IPS DF 6.9 (cell line): ENCODE results near the gene USP7.

ENCODE experiments used
- DNase-seq: peaks from one replicate; pipeline ENCODE4 v3.0.0-alpha.2; 2013; ENCODE audit warnings: low read depth, low spot score
- H3K27ac ChIP-seq: one replicate; pipeline ENCODE4 v1.5.1; 2013; ENCODE audit warnings: low read length, control low read depth
- H3K27me3 ChIP-seq: 2 replicates; pipeline ENCODE4 v1.6.1; 2013; ENCODE audit warnings: mild to moderate bottlenecking, low read length; ENCODE audit not compliant: control insufficient read depth, insufficient read depth
- H3K36me3 ChIP-seq: 2 replicates; pipeline ENCODE4 v1.6.1; 2013; ENCODE audit warnings: low read length; ENCODE audit not compliant: control insufficient read depth, insufficient read depth
- H3K4me1 ChIP-seq: 2 replicates; pipeline ENCODE4 v1.6.1; 2013; ENCODE audit warnings: low read length; ENCODE audit not compliant: control insufficient read depth, insufficient read depth
- H3K4me3 ChIP-seq: 2 replicates; pipeline ENCODE4 v1.5.1; 2013; ENCODE audit warnings: mild to moderate bottlenecking, low read length
- H3K9me3 ChIP-seq: 2 replicates; pipeline ENCODE4 v1.6.1; 2013; ENCODE audit warnings: low read length, inconsistent platforms; ENCODE audit not compliant: control insufficient read depth, insufficient read depth
- WGBS: extraction: QIAGEN DNeasy Blood & Tissue Kit; methylation state at CpG from one replicate; pipeline ENCODE4 v1.1.7; 2013; ENCODE audit warnings: mixed read lengths, missing lambda C conversion rate; ENCODE audit not compliant: insufficient read length, insufficient coverage; 5-methylcytosine and 5-hydroxymethylcytosine counted together

Gene USP7

DNA sequence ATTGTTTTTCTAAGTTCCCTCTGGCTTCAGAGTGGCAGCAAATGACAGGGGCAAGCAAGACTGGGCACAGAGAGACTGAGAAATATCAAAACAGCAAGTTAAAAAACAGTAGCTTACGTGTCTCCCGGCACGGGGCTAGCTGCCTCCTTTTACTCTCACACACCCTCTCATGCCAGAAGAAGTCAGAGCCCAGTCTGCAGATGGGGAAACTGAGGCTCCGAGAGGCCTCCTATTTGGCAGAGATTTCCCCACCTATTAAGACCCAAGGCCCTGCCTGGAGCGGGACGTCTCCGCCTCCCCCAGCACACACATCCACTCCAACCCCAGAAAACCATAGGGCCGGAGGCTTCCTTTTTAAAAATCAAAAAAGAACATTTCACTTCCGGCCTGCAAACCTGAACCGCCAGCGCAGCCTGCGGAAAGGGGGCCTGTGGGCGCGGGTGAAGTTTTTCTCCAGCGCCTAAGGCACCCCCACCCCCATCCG is 95.7 kb downstream of the USP7 start:
- Histone ChIP-seq H3K27ac (no peak overlapping the region), H3K4me3 (peak overlapping the region; percentile 86), H3K27me3 (no peaks in the 10 kb centered on the region), H3K36me3 (peaks cover 5% of the 10 kb centered on the region; the same call in 1 of the 2 replicates), H3K4me1 (peaks cover 15% of the 10 kb centered on the region), H3K9me3 (no peaks in the 10 kb centered on the region)
- no CpG with 5 or more reads among the region's 16 CpGs for WGBS
- DNase-seq = no peak

DNA sequence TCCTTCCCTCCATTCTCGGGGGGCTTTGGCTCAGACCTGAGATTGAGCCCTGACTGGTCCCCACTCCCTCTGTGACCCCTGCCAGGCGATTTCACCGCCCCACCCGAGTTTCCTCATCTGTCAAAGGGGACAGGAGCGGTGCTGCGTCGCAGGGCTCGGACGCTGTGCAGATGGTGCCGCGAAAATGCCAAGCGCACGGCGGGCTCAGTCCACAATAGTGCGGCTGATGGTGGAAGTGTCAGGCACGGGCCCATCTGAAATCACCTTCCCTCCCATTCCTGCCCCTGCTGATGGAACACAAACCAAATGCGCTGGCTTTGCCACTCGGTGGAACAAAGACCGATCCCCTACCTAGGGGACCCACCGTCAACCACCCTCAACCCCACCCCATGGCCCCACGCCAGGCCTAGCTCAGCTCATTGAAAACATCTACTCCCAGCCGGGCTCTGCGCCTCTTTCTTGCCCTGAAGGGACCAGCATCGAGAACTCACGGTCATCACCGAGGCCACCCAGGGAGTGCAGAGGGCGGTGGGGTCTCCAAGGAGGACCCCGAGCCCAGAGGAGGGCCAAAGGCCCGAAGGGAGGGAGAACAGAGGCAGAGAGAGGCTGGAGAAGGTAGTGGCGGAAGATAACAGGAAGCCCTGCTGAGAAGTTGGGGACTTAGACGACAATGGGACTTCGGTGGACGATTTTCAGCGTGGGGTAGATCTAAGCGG is 96.3 kb downstream of the USP7 start:
- no peaks in the 10 kb centered on the region for H3K9me3 ChIP-seq
- H3K27me3 ChIP-seq = no peaks in the 10 kb centered on the region
- peaks cover 5% of the 10 kb centered on the region; the same call in 1 of the 2 replicates for H3K36me3 ChIP-seq
- no peak for DNase-seq
- H3K4me1 ChIP-seq = peaks cover 15% of the 10 kb centered on the region
- H3K27ac ChIP-seq = no peak overlapping the region
- peak overlapping the region; percentile 86; the same call in 1 of the 2 replicates for H3K4me3 ChIP-seq
- no CpG with 5 or more reads among the region's 35 CpGs for WGBS

DNA sequence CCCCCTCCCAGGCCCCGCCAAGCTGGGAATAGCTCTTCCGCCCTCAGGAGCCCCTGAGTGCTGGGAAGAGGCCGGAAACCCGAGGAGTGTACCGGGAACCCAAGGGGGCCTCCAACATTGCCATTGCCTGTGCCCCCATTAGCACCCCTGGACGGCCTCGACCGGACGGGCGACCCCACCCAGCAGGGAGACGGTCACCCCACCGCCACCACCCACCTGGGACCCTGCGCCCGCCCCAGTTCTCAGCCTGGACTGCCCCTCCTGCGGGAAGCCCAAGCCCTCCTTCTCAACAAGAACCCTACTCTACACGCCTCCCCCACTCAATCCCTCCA is 96.9 kb downstream of the USP7 start:
- Histone ChIP-seq H3K27ac (no peak overlapping the region), H3K27me3 (no peaks in the 10 kb centered on the region), H3K4me3 (peak overlapping the region; percentile 86; the same call in 1 of the 2 replicates), H3K36me3 (peaks cover 5% of the 10 kb centered on the region; the same call in 1 of the 2 replicates), H3K9me3 (no peaks in the 10 kb centered on the region), H3K4me1 (peaks cover 15% of the 10 kb centered on the region)
- DNase-seq = no peak
- WGBS = no CpG with 5 or more reads among the region's 16 CpGs

DNA sequence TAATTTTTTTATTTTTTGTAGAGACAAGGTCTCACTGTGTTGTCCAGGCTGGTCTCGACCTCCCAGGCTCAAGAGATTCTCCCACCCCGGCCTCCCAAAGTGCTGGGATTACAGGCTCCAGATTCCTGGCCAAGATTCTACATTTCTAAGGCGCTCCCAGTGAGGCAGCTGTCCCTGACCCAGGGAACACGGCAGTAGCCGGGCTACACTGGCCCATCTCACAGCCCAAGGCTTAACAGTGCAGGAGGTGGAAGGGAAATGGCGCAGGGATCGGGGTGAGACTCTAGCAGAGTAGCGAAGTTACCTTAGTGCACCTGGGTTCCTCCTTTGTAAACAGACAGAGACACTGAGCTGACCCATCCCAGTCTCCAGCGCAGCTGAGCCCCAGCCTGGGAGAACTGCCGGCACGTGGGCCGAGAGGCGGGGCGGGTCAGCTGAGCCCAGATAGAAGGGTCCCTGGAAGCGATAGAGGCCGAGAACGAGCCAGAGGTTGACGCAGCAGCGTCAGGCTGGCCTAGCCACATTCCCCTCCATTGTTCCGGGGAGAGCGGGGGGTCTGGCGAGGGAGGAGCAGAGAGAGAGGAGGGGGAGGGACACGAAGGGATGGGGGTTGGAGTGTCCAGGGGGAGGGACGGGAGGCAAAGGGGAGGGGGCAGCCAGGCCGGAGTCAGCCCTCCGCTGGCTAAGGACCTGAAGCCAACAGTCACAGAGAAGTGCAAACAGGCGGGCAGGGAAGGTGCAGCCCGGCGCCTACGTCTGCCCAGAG is 97.4 kb downstream of the USP7 start:
- DNase-seq = peak; percentile 92
- no peak overlapping the region for H3K27ac ChIP-seq
- no peaks in the 10 kb centered on the region for H3K9me3 ChIP-seq
- no CpG with 5 or more reads among the region's 30 CpGs for WGBS
- peaks cover 15% of the 10 kb centered on the region for H3K4me1 ChIP-seq
- H3K4me3 ChIP-seq = peak overlapping the region; percentile 86; the same call in 1 of the 2 replicates
- no peaks in the 10 kb centered on the region for H3K27me3 ChIP-seq
- peaks cover 5% of the 10 kb centered on the region; the same call in 1 of the 2 replicates for H3K36me3 ChIP-seq

DNA sequence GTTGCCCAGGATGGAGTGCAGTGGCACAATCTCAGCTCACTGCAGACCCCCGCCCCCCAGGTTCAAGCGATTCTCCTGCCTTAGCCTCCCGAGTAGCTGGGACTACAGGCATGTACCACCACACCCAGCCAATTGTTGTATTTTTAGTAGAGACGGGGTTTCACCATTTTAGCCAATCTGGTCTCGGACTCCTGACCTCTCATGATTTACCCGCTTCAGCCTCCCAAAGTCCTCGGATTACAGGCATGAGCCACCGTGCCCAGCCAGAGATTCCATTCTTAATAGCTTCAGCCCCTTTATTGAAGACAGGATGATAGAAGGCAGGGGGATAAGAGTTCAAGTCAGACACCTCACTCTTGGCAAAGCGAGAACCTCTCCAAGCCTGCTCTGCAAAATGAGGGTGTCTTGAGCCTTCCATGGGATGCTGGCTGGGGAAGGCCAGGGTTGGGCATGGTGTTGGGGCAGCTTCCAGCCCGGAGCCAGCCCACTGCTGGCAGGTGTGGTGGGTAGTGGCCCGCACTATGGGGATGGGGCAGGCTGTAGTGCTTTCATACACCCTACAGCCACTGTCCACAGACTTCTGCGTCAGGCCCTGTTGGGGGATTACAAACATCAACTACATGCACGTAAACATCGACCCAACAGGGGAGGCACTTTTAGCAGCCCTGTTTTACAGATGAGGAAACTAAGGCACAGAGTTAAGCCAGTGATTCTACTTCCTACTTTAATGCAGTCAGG is 98.4 kb downstream of the USP7 start:
- Histone ChIP-seq H3K27me3 (no peaks in the 10 kb centered on the region), H3K36me3 (peaks cover 5% of the 10 kb centered on the region; the same call in 1 of the 2 replicates), H3K4me3 (no peak overlapping the region), H3K4me1 (peaks cover 15% of the 10 kb centered on the region), H3K27ac (no peak overlapping the region), H3K9me3 (no peaks in the 10 kb centered on the region)
- DNase-seq = no peak
- no CpG with 5 or more reads among the region's 14 CpGs for WGBS

DNA sequence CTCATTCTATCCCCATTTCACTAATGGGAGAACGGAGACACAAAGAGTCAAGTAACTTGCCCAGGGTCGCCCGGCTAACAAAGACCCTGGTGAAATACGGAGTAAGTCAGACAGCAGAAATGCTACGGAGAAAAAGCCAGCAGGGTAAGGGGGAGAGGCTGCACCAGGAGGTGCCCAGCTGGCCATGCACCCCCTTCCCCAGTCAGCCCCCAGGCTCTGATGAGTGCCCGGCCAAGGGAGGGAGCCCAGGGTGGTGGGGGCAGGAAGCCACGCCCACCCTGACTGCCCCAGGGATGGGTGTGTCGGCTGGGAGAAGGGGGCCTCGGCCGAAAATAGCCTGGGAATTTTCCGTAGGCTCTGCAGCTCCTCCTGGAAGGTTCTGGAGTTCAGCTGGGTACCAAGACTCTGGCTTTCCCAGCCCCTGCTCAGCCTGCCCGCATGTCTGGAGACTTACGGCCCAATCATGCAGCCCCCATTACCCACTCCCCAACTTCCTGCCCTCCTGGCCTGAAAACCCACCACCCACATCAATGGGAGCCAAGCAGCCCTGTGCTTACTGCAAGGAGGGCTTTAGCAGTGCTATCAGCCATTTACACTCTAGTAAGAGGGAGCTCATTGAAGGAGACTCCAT is 99.1 kb downstream of the USP7 start:
- WGBS = no CpG with 5 or more reads among the region's 13 CpGs
- H3K27me3 ChIP-seq = no peaks in the 10 kb centered on the region
- DNase-seq = no peak
- no peaks in the 10 kb centered on the region for H3K9me3 ChIP-seq
- no peak overlapping the region for H3K4me3 ChIP-seq
- H3K27ac ChIP-seq = no peak overlapping the region
- peaks cover 5% of the 10 kb centered on the region; the same call in 1 of the 2 replicates for H3K36me3 ChIP-seq
- peaks cover 15% of the 10 kb centered on the region for H3K4me1 ChIP-seq

DNA sequence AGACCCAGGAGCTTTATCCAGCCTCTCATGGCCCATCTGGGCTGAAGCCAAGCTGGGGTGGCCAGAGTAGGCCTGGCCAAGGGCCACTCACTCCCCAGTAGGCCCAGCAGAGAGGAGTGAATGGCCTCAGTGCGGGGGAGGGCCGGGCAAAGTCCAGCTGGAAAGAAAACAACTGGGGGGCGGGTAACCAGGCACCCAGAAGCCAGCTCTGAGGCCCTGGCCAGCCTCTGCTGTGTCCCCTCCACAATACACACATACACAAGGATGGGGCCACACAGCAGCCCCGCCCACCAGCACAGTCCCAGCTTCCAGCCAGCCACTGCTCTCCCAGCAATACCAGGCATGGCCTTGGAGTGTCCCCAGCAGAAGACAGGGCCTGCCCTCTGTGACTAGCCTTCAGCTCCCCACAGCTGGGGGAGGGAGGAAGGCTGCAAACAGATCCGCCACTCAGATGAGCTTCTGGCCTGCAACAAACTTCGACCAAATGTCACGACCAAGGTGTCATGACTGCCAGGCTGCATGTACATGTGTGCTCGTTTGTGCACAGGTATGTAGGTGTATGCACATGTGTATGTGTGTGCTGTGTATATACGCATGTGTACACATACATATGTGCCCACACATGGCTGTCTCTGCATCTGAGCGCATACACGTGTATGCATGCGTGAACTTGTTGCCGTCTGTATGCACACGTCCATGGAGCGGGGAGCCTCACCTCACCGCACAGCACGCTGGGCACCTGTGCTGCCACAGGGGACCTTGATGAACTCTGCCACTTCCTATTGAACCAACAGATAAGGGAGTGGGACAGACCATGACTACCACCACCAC is 99.9 kb downstream of the USP7 start:
- Histone ChIP-seq H3K9me3 (no peaks in the 10 kb centered on the region), H3K4me3 (no peak overlapping the region), H3K27ac (no peak overlapping the region), H3K27me3 (no peaks in the 10 kb centered on the region), H3K36me3 (peaks cover 11% of the 10 kb centered on the region), H3K4me1 (peaks cover 15% of the 10 kb centered on the region)
- DNase-seq = no peak
- WGBS = no CpG with 5 or more reads among the region's 17 CpGs

DNA sequence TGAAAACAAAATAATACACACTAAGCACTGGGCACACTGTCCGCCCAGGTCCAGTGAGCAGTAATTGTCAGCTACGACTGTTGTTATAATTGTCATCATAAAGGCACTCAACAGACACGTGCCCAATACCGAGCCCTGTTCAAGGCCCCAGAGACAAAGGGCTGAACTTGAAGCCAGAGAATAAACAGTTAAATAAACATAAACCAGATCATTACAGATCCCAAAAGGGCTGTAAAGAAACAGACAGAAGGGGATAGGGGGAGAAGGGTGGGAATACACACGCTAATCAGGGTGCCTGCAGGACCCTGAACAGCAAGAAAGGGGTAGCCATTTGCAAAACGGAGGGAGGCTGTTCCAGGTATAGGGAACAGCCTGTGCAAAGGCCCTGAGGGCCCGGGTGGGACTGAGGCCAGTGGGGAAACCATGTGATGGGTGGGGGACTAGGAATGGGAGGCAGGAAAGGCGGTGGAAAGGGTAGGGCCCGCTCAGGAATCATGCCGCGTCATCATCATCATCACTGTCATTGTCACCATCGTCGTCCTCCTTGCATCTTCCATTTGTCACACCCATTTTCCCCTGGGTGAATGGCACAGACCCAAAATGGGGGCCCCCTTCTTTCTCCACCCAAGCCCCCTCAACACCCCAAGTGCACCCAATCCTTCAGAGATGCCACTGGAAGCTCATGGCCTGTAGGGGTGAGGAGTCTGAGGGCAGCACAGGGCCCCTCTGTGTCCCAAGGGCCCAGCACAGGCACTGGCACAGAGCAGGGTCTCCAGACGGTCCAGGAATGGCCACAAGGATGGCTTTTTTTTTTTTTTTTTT is 101.2 kb downstream of the USP7 start:
- H3K4me1 ChIP-seq = peaks cover 16% of the 10 kb centered on the region
- WGBS = no CpG with 5 or more reads among the region's 14 CpGs
- H3K4me3 ChIP-seq = no peak overlapping the region
- H3K36me3 ChIP-seq = peaks cover 18% of the 10 kb centered on the region
- H3K27ac ChIP-seq = no peak overlapping the region
- DNase-seq = no peak
- H3K27me3 ChIP-seq = no peaks in the 10 kb centered on the region
- no peaks in the 10 kb centered on the region for H3K9me3 ChIP-seq
